ENCODE results near the gene COL4A2.
A peak's percentile ranks its signal among the peaks of the same experiment; 100 is the strongest.

Gene COL4A2

GRCh38 chr13:110323172-110323891, 16.2 kb downstream of the COL4A2 start:
- DNase-seq = no peak

GRCh38 chr13:110324026-110324749, 17.1 kb downstream of the COL4A2 start:
- no peak for DNase-seq

GRCh38 chr13:110326263-110326904, 19.3 kb downstream of the COL4A2 start:
- no peak for DNase-seq

- DNase-seq = no peak
These were observed 20.1 kb downstream of the COL4A2 start for GRCh38 chr13:110327051-110327721.

DNA sequence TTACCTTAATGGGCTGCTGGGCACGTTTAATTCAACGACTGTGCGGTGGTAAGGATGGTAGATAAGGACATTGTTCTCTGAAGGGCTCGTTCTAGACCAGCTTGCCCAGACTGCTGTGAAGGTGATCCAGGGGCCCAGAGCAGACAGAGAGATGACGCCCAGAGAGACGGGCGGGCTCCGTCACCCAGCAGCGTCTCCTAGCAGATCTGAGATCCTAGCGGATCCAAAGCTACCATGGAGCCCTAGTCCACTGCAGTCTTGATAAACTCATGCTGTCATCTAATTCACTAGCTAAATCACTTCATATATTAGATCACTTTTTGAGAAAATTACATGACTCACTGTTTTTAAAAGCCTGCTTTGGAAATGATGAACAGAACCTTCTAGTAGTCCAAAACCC, 21.5 kb downstream of the COL4A2 start:
- DNase-seq = no peak

DNA sequence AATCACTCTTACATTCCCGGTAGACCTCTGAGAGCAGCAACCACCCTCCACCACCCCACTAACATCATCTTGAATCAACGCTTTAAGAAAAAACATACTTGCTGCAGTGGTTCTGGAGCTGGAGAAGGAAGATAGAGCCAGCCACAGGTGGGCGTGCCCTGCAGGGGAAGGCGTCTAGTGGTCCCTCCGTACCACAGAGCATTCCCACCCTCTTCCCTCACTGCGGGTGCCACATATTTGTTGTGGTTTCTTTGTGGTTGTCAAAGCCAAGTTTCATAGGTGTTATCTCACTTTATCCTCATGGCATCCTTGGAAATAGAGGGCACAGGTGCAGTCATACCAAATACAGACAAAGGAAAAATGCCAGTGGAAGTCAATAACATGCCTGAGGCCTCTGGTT, 22.2 kb downstream of the COL4A2 start:
- no peak for DNase-seq

DNA sequence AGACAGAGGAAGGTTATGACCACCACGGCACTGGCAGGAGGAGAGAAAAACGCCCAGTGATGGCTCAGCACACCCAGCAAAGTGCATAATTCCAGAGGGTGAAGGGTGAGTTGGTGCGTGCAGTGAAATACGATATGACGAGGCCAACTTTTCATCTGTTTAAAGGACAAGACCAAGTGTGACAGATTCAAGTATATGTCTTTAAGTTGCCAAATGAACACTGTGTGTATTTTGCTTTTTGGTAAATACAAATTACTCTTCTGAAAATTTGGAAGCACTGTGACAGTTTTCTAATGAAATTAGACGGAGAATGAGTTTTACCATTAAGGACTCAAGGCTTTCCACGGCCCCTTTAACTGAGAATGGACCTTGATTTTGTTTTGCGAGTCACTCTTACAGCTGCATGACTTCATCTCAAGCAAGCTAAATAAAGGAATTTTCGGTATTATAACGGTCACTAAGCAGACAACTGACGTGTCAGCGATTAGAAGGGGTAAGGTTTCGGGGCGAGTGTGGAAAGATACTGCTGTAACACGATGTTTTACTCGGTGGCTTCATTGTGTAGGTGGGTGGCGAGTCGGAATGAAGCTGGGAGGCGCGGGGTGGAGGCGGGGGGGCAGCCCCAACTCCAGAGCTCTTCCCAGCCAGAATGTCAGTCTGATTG, 22.8 kb downstream of the COL4A2 start:
- DNase-seq = no peak

DNA sequence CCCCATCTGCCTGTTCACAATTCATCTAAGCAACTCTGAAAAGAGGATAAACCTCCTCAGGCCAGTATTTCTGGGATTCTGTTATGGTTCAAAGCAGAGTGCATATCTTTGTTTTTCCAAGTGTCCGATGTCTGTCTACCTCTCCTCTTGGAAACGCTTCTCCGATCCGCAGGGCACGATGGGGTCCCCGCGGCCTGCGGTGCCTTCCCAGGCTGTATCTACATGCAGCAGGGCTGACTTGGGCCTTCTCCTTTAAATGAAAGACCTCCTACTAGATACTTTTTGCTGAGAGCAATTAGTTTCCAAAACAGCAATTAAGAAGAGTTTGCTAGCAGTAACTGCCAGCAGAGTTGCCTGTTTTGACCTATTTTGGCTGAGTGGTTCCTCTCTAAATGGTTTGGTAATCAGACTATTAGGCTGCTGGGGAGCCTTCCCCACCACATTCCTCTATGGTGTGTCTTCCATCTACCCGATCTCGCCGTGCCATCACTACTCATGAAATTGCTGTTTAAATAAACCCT, 23.5 kb downstream of the COL4A2 start:
- no peak for DNase-seq

- no peak for DNase-seq
These were observed 24.3 kb downstream of the COL4A2 start for GRCh38 chr13:110331362-110331761.

- DNase-seq = no peak
These were observed 25.7 kb downstream of the COL4A2 start for GRCh38 chr13:110332750-110333149.

GRCh38 chr13:110333837-110334236, 26.8 kb downstream of the COL4A2 start:
- DNase-seq = no peak

DNA sequence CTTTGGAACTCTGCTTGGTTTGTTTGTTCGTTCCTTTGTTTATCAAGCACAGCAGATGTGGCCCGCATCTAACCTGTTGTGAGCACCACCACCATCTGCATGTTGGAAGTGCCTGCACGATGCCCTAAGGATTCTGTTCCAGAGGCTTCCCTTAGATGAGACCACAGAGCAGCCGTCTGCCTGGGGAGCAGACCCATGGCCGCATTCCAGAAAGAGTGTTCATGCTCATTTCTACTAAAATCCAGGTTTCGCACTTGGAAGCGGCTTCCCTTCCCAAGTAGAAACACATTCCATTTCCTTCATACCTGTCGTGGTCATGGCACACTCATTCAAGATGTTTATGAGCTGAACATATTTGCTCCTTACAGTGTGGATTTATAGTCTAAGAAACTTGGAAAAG, 27.2 kb downstream of the COL4A2 start:
- no peak for DNase-seq

DNA sequence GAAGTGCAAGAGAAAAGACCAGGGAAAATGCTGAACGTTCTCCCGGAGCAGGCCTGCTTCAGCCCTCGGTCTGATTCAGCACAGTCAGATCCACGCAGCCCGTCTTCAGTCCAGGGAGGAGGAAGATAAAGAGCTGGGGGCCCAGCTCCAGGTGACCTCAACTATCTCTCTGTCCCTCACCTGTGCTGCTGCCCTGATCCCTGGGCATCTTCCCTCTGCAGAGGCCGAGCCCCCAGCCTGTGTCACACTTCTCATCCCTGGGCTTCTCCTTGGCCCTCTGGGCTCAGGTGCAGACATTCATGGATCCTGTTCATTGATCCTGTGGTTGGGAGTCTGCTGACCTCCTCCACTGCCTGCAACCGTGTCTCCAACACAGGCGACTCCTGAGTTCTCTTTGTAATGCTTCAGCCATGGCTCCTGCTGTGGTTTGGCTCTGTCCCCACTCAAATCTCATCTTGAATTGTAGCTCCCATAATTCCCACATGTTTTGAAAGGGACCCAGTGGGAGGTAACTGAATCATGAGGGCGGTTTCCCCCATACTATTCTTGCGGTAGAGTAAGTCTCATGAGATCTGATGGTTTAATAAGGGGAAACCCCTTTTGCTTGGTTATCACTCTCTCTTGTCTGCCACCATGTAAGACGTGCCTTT, 27.9 kb downstream of the COL4A2 start:
- DNase-seq = no peak

DNA sequence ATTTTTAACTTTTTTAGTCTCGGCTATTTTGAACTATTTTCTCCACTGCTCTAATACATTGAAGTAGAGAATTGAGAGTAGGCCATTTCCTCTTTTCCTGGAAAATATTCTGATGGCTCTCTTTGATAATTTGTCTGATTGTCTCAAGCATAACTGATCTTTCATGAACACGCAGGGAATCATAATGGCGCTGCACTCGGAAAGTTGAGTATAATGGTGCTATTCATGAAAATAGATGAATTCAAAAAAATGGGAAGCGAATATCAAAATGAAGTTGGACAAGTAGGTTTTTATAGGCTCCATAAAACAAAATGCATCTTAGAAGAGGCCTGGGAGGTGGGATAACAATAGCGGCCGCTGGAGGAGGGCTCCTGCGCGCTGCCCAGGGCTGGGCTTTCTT, 29.0 kb downstream of the COL4A2 start:
- DNase-seq = no peak

GRCh38 chr13:110336681-110337080, 29.6 kb downstream of the COL4A2 start:
- DNase-seq = no peak

DNA sequence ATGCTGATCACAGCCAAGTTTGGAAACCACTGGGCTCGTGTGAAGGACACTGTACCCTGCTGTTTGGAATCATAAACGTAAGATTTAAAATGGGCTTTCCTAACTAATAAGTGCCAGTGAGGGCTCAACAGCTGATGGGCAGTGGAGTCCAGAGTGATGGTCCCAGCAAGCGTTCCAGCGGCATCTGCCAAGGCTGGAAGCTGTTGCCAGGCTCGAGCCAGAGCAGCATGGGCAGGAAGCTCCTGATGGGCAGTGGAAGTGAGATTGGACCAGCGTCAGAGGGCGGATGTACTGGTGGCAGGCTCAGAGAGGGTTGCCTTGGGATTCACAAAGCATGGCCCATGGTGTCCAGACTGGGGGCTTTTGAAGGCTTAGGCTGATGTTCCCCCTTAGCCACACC, 30.2 kb downstream of the COL4A2 start:
- DNase-seq = no peak

DNA sequence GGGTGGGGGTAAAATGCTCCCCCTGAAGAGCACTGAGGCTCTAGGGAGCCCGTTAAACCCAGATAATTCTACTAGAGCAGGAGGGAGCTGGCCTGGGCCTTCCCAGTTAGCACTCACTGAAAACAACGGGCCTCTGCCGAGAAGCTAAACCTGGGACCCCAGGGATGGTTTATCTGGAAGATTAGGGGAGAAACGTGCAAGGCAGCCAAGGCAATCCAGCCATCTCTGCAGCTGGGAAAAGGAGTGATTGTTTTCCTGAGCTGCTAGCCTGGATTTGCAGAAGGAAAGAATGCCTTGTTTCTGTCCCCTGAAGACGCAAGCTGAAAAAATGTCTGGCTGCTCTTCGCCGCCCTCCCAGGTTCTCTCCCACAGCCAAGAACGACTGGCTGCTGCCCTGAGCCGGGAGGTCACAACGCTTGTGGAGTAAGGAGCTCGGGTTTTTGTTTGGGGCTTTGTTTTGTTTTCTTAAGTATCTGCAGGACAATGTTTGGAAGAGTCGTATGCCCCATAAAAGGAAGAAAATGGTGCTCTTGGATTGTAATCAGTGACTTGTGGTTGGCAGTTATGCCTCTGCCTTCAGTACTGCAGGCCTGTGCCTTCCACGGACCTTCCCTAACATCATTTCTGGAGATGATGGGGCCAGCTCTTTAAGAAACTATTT, 31.5 kb downstream of the COL4A2 start:
- no peak for DNase-seq

DNA sequence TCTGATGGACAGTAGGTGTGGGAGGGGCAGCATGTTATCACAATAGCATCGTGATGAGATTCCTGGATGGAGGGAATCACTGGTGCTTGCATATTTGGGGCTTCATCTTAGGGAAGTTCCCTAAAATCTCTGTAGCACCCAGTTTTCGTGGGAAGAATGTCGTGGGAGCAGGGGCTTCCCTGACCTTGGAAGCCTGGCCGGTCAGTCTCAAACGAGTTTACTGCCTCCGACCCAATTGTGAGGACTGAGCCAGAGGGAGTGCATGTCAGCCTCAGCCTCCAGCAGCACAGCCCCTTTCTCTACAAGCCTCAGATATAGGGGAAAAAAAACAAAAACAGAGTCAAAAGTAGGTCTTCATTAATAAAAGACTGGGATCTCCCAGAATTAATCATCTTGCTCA, 32.2 kb downstream of the COL4A2 start:
- DNase-seq = no peak

- no peak for DNase-seq
These were observed 33.0 kb downstream of the COL4A2 start for GRCh38 chr13:110339975-110340550.

DNA sequence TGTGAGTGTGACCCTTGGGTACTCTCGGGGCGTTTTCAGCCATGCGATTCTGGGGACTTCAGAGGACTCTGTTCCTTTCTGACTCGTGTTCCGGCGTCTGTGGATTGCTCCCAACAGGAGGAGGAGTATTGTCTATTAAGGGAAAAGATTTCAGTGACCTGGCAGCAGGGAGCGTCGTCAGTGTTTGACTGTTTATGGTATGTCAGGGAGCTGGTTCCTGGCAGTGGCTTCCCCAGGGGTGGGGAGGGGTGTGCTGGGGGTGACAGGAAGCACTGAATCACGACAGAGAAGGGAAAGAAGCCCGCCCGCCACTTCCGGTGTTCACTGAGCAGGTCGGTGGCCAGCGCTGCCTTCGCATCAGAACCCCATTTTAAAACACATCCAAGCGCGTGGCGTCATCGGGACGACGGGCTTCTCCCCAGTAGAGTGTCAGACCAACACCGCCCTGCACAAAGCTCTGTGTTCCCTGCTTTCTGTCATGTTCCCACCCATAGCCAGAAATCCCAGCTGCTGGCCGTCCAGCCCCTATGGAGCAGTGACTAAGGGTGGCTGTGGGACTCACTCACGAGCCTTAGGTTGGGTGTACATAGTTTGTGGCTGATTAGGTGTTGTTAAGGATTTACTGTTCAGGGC, 33.8 kb downstream of the COL4A2 start:
- DNase-seq = peak; percentile 24

Data from inflammatory macrophage treated with lipopolysaccharide for 4 hours (primary cell).